Stimulated activated naive CD4-positive, alpha-beta T cell (primary cell): ENCODE results near the gene PHOSPHO2.
"Not testable (repeated sequence)": the region's sequence is repeated elsewhere in the genome, so short reads cannot be mapped to it uniquely, and the experiment has no call there.

Experiments used
- DNase-seq, 6 experiments: peaks; one replicate each; lab custom pipeline; 2025; lab: John Stamatoyannopoulos, UW

PHOSPHO2 gene

DNA sequence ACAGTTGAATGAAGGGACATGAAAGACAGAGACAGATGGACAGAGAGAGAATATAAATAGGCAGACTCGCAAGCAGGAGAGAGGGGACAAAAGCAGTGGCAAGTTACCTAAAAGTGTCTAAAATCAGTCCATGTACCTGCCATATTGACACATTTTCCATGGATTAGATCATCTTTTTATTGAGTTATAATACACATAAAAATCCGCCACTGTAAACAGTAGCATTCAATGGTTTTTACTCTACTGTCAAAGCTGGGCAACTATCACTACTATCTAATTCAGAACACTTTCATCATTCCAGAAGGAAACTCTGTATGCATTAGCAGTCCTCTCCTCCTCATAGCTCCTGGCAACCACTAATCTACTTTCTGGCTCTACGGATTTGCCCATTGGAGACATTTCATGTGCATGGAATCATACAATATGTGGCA is 10.1 kb upstream of the PHOSPHO2 start:
- no peak for DNase-seq

DNA sequence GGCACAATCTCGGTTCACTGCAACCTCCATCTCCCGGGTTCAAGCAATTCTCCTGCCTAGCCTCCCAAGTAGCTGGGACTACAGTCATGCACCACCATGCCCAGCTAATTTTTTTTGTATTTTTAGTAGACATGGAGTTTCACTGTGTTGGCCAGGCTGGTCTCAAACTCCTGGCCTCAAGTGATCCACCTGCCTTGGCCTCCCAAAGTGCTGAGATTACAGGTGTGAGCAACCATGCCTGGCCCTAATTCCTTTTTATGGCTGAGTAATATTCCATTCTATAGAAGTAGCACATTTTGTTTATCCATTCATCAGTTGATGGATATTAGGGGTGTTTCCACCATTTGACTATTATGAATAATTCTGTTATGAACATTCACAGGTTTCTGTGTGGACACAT is 9.6 kb upstream of the PHOSPHO2 start:
- not testable (repeated sequence) for DNase-seq

DNA sequence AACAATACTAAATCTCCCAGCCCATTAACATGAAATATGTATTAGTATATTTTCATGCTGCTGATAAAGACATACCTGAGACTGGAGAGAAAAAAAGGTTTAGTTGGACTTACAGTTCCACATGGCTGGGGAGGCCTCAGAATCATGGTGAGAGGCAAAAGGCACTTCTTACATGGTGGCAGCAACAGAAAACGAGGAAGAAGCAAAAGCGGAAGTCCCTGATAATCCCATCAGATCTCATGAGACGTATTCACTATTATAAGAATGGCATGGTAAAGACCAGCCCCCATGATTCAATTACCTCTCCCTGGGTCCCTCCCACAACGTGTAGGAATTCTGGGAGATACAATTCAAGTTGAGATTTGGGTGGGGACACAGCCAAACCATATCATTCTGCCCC is 7.4 kb upstream of the PHOSPHO2 start:
- not testable (repeated sequence) for DNase-seq

DNA sequence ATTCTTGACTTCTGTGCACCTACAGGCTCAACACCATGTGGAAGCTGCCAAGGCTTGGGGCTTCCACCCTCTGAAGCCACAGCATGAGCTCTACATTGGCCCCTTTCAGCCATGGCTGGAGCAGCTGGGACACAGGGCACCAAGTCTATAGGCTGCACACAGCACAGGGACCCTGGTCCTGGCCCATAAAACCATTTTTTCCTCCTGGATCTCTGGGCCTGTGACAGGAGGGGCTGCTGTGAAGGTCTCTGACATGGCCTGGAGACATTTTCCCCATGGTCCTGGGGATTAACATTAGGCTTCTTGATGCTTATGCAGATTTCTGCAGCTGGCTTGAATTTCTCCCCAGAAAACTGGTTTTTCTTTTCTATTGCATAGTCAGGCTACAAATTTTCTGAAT is 6.3 kb upstream of the PHOSPHO2 start:
- DNase-seq: not testable (repeated sequence)

DNA sequence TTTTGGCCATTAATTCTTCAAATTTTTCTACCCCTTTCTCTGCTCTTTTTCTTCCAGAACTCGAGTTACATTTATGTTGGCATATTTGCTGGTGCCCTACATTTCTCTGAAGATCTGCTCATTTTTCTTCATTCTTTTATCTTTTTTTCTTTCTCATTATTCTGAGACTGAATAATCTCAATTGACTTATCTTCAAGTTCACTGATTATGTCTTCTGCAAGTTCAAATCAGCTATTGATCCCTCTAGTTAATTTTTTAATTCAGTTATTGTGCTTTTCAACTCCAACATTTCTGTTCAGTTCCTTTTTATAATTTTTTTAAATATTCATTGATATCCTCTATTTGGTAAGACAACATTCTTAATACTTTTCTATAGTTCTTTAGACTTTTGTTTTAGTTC is 3.3 kb upstream of the PHOSPHO2 start:
- DNase-seq: no peak

DNA sequence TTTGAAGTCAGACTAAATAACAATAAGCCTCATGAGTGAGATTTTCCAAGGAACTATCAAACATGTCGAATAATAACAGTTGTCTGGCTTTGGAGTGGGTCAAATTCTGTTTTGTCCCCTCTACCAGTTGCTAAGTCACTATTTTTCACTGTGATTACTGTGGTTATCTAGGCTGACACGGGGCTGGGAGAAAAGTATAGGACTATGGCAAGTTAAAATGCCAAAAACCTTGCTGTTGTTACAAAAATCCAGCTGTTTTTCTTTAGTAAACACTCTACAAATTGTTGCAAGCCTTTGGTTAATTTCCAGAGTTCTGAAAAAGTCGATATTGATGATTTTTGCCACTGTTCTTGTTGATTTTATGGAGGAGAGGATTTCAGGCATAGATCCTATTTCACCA is 1.6 kb upstream of the PHOSPHO2 start:
- DNase-seq: no peak

DNA sequence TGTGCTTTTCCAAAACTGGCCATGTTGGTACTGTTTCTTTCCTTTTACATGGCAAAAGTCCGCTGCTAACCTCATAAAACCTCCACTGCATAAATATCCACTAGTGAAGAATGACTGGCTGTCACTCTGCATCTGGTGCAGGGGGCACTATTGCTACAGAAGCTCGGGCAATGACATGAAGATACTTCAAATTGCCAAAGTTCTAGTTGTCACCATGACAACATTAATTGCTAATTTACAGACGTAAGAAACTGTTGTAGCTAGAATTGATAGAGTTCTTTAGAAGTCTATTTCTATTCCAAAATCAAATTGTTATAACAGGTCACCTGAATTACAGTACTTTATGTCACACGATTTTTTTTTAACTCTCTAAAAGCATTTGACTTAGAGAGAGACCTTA is 909 bp upstream of the PHOSPHO2 start:
- DNase-seq: peak in 3 of 6 experiments; percentile 7 to 45 (median 33)

DNA sequence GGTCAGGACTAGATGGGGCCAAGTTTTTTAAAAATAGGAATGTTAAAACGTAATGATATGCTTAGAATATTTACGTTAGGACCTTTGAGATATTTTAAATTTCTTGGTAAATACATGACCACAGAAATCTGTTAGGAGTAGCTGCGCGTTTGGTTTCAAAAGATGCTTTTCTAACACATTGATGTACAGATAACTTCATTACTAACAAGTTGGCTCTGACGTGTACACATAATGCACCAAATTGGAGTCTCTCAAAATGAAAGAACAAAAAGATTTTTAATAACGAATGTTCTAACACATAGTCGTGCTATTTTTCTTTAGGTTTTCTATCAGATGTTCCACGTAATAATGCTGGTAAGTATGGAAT is 608 bp downstream of the PHOSPHO2 start:
- no peak for DNase-seq

DNA sequence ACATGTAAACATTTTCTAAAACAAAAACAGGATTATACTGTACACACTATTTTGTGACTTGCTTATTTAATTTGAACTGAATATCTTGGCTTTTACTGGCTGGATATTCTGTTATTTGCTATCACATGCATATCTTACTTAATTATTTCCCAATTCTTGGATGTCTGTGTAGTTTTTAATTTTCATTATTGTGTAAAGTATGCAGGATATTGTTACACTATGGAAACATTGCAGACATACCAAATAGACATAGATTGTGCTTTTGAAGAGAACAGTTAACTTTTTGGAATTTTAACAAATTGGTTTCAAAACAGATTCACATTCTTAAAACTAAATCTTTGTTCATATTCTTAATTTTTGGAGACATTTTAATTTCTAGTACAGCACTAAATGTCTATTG is 2.1 kb downstream of the PHOSPHO2 start:
- DNase-seq: no peak

DNA sequence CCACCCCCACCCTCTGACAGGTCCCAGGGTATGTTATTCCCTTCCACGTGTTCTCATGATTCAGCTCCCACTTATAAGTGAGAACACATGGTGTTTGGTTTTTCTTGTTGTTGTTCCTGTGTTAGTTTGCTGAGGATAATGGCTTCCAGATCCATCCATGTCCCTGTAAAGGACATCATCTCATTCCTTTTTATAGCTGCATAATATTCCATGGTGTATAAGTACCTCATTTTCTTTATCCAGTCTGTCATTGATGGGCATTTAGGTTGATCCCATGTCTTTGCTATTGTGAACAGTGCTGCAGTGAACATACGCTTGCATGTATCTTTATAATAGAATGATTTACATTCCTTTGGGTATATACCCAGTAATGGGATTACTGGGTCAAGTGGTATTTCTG is 4.9 kb downstream of the PHOSPHO2 start:
- not testable (repeated sequence) for DNase-seq

DNA sequence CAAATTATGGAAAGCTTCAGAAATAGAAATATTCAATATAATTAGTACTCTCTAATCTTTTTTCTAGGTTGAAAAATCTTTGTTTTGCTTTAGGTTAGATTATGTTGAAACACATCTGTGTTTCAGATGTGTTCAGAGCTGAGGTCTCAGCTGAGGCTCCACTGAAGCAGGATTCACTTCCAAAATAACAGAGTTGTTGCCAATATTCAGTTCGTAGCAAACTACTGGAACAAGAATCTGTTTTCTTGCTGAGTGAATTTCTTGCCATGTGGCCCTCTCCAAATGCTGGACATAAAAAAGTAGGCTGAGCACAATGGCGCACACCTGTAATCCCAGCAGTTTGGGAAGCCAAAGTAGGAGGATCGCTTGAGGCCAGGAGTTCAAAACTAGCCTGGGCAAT is 8.7 kb downstream of the PHOSPHO2 start:
- no peak for DNase-seq

DNA sequence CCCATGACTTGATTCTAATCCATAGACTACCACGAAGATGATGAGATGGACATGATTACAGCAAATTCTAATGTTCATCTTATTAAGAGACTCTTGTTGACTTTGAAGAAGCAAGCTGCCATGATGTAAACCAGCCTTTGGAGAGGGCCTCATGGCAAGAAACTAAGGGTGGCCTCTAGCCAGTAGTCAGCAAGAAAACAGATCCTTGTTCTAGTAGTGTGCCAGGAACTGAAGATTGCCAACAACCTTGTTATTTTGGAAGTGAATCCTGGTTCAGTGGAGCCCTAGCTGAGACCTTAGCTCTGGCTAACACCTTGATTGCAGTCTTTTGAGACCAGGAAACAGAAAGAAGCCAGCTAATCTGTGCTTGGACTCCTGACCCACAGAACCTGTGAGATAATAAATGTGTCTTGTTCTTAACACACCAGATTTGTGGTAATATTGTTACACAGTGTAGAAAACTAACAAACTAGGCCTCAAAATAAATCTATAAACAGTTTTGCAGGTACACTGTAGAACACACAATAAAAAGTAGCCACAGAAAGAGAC is 10.0 kb downstream of the PHOSPHO2 start:
- no peak for DNase-seq

DNA sequence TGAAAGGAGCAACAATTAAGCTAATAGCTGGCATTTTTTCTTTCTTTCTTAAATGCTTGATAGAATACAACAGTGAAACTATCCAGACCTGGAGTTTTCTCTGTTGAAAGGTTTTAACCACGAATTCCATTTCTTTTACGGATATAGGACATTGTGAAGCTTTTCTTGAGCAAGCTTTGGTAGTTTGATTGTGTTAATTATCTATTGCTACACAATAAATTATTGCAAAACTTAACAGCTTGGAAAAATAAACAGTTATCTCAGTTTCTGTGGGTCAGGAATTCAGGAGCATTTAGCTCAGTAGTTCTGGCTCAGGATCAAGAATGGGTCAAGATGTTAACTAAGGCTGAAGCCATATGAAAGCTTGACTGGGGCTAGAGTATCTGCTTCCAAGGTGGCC is 11.7 kb downstream of the PHOSPHO2 start:
- DNase-seq: no peak

DNA sequence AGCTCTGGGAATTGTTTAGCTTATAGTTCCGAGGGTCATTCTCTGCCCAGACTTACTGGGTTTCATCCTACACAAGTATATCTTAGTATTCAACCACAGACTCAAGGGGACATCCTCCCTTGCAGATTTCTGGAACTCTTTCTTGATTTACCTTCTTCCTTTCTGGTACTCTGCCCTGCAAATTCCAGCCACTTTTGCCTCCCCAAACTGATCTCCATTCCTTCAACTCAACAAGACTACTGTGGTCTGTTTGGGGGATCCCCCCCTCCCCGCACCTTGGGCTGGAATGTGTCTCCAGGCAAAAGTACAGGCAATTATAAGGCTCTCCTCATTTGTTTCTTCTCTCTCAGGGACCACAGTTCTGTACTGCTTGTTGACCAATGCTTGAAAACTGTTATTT is 13.4 kb downstream of the PHOSPHO2 start:
- DNase-seq: no peak

DNA sequence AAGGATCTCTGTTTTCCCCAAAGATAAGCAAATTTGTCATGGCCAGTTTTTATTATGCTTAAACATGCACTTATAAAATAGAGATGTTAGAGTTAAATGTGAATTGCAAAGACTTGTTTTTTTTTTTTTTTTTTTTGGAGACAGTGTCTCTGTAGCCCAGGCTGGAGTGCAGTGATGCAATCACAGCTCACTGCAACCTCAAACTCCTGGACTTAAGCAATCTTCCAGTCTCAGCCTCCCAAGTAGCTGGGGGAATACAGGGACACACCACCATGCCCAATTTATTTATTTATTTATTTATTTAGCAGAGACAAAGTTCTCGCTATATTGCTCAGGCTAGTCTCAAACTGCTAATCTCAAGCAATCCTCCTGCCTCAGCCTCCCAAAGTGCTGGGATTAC is 15.1 kb downstream of the PHOSPHO2 start:
- no peak for DNase-seq

DNA sequence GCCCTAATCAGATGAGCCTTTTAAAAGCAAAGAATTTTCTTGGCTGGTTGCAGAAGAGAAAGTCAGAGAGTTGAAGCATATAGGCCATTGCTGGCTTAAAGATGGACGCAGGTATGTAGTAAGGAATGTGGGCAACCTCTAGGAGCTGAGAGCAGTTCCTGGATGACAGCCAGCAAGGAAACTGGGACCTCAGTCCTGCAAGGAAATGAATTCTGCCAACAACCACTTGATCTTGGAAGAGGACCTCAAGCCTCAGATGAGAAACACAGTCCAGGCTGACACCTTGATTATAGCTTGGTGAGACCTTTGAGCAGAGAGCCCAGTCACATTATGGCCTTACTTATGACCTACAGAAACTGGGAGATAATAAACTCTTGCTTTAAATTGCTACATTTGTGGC is 15.7 kb downstream of the PHOSPHO2 start:
- DNase-seq: no peak

DNA sequence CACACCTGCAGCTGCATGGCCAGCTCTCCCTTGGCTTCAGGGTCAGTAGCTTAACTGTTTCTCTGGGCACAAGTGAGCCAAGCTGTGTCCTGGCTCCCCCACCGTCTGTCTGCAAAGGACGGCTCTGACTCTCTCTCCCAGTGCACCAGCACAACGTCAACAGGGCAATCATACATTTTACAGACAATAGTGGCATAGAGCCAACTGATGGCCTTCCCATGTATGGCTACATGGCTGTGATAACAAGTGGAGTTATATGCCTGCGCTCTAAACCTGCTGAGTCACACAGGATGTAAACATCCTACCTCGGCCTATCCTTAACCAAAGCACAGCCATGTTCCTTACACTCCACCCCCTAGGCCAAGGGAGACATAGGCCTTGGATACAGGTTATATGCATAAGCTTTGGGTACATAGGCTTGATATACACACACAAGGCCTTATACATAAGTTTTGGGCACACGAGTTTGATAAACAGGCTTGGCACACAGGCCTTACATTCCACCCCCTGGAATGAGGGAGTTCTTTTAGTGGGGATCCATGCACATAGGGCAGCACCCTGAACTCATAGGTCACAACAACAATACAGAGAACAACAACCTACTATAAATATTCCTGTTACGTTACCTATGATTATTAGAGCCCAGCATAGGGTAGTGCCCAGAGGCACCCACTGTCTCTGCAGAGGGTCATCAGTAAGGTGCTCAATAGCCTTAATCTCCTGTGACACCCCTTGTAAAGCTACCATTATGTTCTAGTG is 17.7 kb downstream of the PHOSPHO2 start:
- DNase-seq: no peak

DNA sequence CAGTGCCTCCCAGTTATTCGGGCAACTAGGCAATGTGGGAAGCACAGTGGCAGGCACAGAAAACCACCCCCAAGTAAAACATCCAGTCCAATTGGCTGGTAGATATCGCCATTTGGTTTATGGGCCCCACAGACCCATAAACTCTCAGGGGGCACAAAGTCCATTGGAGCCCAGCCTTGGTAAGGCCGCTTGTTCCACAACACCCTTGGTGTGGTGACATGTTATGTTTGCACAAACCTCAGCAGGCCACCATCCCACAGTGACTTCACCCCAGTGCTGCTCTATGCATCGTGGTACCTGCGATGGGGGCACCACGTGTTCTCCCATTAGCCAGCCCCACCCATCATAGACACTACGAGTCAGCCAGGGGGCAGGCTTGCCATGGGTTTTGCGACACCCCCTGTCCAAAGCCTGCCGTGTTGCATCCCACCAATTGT is 18.5 kb downstream of the PHOSPHO2 start:
- DNase-seq: no peak

DNA sequence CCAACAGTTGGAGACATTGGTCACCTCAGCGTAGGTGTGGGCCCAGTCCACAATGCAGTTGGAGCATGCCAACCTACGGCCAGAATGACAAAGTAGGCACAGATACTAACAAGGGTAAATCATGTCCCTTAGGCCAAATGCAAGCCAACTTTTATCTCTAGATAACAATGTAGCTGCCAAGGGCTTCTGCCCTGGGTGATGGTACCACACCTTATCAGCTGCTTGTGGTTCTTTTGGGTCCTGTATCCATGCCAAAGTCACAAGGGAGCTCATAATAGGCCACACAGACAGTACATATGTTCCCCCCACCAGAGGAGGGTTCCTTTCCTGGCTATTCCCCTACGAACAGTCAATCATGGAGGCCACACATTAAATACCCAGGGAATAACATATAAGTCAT is 19.1 kb downstream of the PHOSPHO2 start:
- DNase-seq: no peak

DNA sequence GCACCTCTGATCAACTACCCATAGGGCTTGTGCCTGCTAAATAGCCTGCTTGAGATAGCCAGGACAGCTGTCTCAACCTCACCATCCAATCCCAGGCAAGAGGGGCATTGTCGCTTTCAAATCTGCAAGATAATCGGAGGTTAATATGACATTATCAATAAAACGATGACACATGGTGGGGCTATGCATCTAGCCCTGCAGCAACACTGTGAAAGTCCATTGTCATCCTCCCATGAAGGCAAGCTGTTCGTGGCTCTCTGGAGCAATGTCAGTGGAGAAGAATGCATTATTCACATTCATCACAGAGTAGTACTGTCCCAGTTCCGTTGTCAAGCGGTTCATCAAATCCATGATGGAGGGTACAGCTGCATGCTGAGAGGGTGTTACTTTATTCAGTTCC is 20.4 kb downstream of the PHOSPHO2 start:
- no peak for DNase-seq

DNA sequence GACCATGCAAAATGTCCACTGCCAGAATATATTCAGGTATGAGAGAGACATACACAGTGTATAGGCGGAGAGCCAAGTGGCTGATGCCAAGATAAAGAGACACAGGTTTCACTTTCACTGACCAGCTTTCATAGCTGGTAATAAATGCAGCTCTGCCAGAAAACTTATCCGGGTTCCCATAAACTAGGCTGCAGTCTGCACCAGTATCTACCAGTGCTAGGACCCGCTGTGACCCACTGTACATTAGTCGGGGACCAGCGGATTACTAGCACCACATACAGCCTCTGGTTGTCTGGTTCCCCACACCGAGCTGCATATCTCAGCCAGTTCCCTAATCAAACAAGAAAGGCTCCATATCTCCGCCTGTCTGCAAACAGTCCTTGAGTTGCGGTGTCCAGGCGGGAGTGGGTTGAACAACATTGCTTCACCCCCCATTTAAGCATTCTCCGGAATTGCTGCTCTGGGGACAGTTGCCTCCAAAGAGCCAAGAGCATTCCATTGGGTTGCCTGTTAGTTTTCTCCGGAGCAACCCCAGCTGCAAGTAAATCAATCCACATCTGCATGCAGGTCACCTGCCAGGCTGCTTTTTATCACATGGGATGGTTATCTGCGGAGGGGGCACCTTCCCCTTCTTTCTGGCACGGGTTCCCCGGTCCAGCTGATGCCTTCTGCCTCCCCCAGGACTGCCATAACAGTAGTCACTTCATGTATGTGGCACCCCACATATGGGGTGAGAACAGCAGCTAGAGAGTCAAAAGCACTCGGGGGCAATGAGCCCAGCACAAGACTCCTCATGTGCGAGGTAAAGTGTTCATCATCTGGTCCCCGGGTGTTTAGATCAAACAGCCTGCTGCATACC is 21.3 kb downstream of the PHOSPHO2 start:
- no peak for DNase-seq

DNA sequence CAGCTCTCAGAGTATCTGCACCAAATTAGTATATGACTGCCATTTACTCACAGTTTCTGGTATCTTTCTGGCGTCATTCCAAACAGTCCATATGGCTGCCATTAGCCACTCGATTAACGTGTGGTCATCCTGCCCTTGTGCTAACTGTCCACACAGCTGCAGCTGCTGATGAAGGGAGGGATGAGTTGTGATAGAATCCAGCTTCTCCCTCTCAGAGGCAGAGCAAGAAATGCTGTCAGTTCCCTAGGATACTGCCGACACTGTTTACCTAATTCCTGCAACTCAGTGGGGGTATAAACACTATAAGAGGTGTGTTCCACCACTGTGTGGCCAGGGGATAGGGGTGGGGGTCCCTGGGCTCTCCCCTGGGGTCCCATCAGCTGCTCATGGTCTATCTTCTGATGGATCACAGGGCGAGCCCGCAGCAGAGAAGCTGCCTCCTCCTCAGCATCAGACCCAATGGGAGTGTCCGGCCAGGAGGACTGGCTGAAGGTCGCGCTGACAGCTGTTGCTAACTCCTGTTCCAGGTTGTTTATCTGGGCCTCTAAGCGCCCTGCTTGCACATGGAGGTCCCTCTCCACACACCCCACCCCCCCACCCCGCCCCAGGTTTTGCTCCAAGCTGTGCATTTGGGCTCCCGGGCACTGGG is 22.1 kb downstream of the PHOSPHO2 start:
- DNase-seq: no peak
